ENCODE results near the gene SMG7.

- TF ChIP-seq TAF1 (IDR thresholded peaks at IDR 0.05; ENCODE audit: borderline replicate concordance, insufficient read depth, low read length) (no peak), POLR2AphosphoS5 (IDR thresholded peaks at IDR 0.05; ENCODE audit: low read depth, low read length) (no peak), REST (IDR thresholded peaks at IDR 0.05; ENCODE audit: insufficient read depth in 1 of 2, low read depth in 2 of 2, low read length in 2 of 2) (no peak), SIN3A (IDR thresholded peaks at IDR 0.05; ENCODE audit: borderline replicate concordance, insufficient read depth, low read length) (no peak), FOXP2 (optimal IDR thresholded peaks at IDR 0.05; ENCODE audit: borderline replicate concordance, extremely low read depth, extremely low read length, insufficient read depth) (no peak)
Observed at GRCh38 chr1:183450093-183450492, 22.2 kb upstream of the SMG7 start.
